ENCODE data around the gene BCAR3.

Gene BCAR3

GRCh38 chr1:93659822-93660503 lies 21.7 kb downstream of the BCAR3 start:
- Histone ChIP-seq H3K36me3 (no peaks in the 10 kb centered on the region), H3K27me3 (peaks cover 8% of the 10 kb centered on the region), H3K27ac (no peak overlapping the region), H3K4me3 (ENCODE audit: low read depth in 1 of 2, low read length in 1 of 2) (no peak overlapping the region), H3K9me3 (no peaks in the 10 kb centered on the region), H3K4me1 (ENCODE audit: control insufficient read depth in 1 of 2, insufficient read depth in 1 of 2, low read depth in 1 of 2, low read length in 1 of 2) (no peaks in the 10 kb centered on the region)
- no peak for TF ChIP-seq CTCF (IDR thresholded peaks at IDR 0.05)

- no peaks in the 10 kb centered on the region for H3K9me3 ChIP-seq
- no peak overlapping the region for H3K4me3 ChIP-seq (ENCODE audit: low read depth in 1 of 2, low read length in 1 of 2)
- TF ChIP-seq CTCF (IDR thresholded peaks at IDR 0.05): no peak
- H3K36me3 ChIP-seq: no peaks in the 10 kb centered on the region
- H3K4me1 ChIP-seq (ENCODE audit: control insufficient read depth in 1 of 2, insufficient read depth in 1 of 2, low read depth in 1 of 2, low read length in 1 of 2): no peaks in the 10 kb centered on the region
- H3K27me3 ChIP-seq: peaks cover 8% of the 10 kb centered on the region
- no peak overlapping the region for H3K27ac ChIP-seq
These were observed 23.4 kb downstream of the BCAR3 start for GRCh38 chr1:93658188-93658587.

- Histone ChIP-seq H3K4me1 (ENCODE audit: control insufficient read depth in 1 of 2, insufficient read depth in 1 of 2, low read depth in 1 of 2, low read length in 1 of 2) (no peaks in the 10 kb centered on the region), H3K9me3 (no peaks in the 10 kb centered on the region), H3K27ac (no peak overlapping the region), H3K36me3 (no peaks in the 10 kb centered on the region), H3K4me3 (ENCODE audit: low read depth in 1 of 2, low read length in 1 of 2) (no peak overlapping the region), H3K27me3 (no peaks in the 10 kb centered on the region)
- no peak for TF ChIP-seq CTCF (IDR thresholded peaks at IDR 0.05)
These were observed 25.1 kb downstream of the BCAR3 start for GRCh38 chr1:93656491-93656890.

- Histone ChIP-seq H3K4me3 (ENCODE audit: low read depth in 1 of 2, low read length in 1 of 2) (no peak overlapping the region), H3K36me3 (no peaks in the 10 kb centered on the region), H3K4me1 (ENCODE audit: control insufficient read depth in 1 of 2, insufficient read depth in 1 of 2, low read depth in 1 of 2, low read length in 1 of 2) (no peaks in the 10 kb centered on the region), H3K27ac (no peak overlapping the region), H3K9me3 (no peaks in the 10 kb centered on the region), H3K27me3 (peaks cover 6% of the 10 kb centered on the region)
- no peak for TF ChIP-seq CTCF (IDR thresholded peaks at IDR 0.05)
These were observed 28.0 kb downstream of the BCAR3 start for GRCh38 chr1:93653656-93654055.

GRCh38 chr1:93652323-93652949 lies 29.2 kb downstream of the BCAR3 start:
- no peak for TF ChIP-seq CTCF (IDR thresholded peaks at IDR 0.05)
- no peaks in the 10 kb centered on the region for H3K36me3 ChIP-seq
- no peaks in the 10 kb centered on the region for H3K4me1 ChIP-seq (ENCODE audit: control insufficient read depth in 1 of 2, insufficient read depth in 1 of 2, low read depth in 1 of 2, low read length in 1 of 2)
- no peak overlapping the region for H3K4me3 ChIP-seq (ENCODE audit: low read depth in 1 of 2, low read length in 1 of 2)
- H3K27me3 ChIP-seq: peaks cover 8% of the 10 kb centered on the region
- H3K27ac ChIP-seq: no peak overlapping the region
- H3K9me3 ChIP-seq: no peaks in the 10 kb centered on the region

Measured in neutrophil (primary cell).